HFFc6 (cell line): ENCODE results near the gene SCIN. TPM values are rescaled to one million over a fixed set of nuclear protein-coding genes. Genes with fewer than 3 reads are reported as not detected.

Experiments used
- DNase-seq: peaks from one replicate; pipeline ENCODE4 v3.0.0-alpha.2; 2018
- H3K27ac Mint-ChIP-seq: 2 replicates; pipeline ENCODE4 v1.8.0; 2020; ENCODE audit warnings: mild to moderate bottlenecking, mixed read lengths
- H3K27me3 Mint-ChIP-seq: 2 replicates; pipeline ENCODE4 v1.8.0; 2021; ENCODE audit warnings: mild to moderate bottlenecking, moderate library complexity, mixed read lengths; ENCODE audit not compliant: insufficient read depth
- H3K36me3 Mint-ChIP-seq: 2 replicates; pipeline ENCODE4 v1.8.0; 2021; ENCODE audit warnings: low read depth, mixed read lengths
- H3K4me1 Mint-ChIP-seq: 2 replicates; pipeline ENCODE4 v1.8.0; 2020; ENCODE audit warnings: low read depth, mixed read lengths
- H3K4me3 Mint-ChIP-seq: 2 replicates; pipeline ENCODE4 v1.8.0; 2020; ENCODE audit warnings: mild to moderate bottlenecking, moderate library complexity, mixed read lengths
- H3K9me3 Mint-ChIP-seq: 2 replicates; pipeline ENCODE4 v1.8.0; 2020; ENCODE audit warnings: mild to moderate bottlenecking, mixed read lengths
- CTCF ChIP-seq: fragments of 200-600 bp; sonication (generic); IDR thresholded peaks from 2 replicates; pipeline ENCODE4 v1.5.0; 2021; ENCODE audit warnings: antibody characterized with exemption, mild to moderate bottlenecking
- total RNA-seq, 6 experiments: library from RNA; stranded (reverse); fragmentation: NEBNext Ultra II Directional; extraction: Animal tissue kit (Norgen Biotek cat#: 25700); gene quantifications; 2 replicates in 1 of 6; 3 replicates in 5 of 6; pipeline ENCODE4 v1.2.3, GENCODE V29; 2021

The SCIN gene
- total RNA-seq, 6 experiments from 2014 or later: 0.92 to 50.8 (median 47.4) TPM

GRCh38 chr7:12570168-12570533 is 369 bp upstream of the SCIN start:
- Mint-ChIP-seq H3K36me3 (no peaks in the 10 kb centered on the region; the same call in 1 of the 2 replicates), H3K27me3 (peaks cover 1% of the 10 kb centered on the region; the same call in 1 of the 2 replicates), H3K4me1 (peaks cover 49% of the 10 kb centered on the region), H3K27ac (peak overlapping the region; percentile 72; the same call in 1 of the 2 replicates), H3K9me3 (no peaks in the 10 kb centered on the region), H3K4me3 (peak overlapping the region; percentile 87)
- DNase-seq: no peak
- no peak for TF ChIP-seq CTCF

GRCh38 chr7:12571691-12572090 is 1.2 kb downstream of the SCIN start:
- no peak for DNase-seq
- Mint-ChIP-seq H3K4me1 (peaks cover 50% of the 10 kb centered on the region), H3K9me3 (no peaks in the 10 kb centered on the region), H3K27ac (peak overlapping the region; percentile 41; the same call in 1 of the 2 replicates), H3K36me3 (no peaks in the 10 kb centered on the region), H3K4me3 (peak overlapping the region; percentile 87; the same call in 1 of the 2 replicates), H3K27me3 (no peaks in the 10 kb centered on the region; the same call in 1 of the 2 replicates)
- TF ChIP-seq CTCF: no peak

- DNase-seq: no peak
- Mint-ChIP-seq H3K27me3 (no peaks in the 10 kb centered on the region; the same call in 1 of the 2 replicates), H3K4me1 (peaks cover 37% of the 10 kb centered on the region), H3K27ac (peak overlapping the region; percentile 65; the same call in 1 of the 2 replicates), H3K9me3 (no peaks in the 10 kb centered on the region), H3K36me3 (no peaks in the 10 kb centered on the region), H3K4me3 (peak overlapping the region; percentile 81)
- no peak for TF ChIP-seq CTCF
These were observed 2.5 kb downstream of the SCIN start for GRCh38 chr7:12572941-12573575.

- Mint-ChIP-seq H3K9me3 (no peaks in the 10 kb centered on the region), H3K36me3 (no peaks in the 10 kb centered on the region), H3K4me1 (peaks cover 39% of the 10 kb centered on the region), H3K27me3 (peaks cover 3% of the 10 kb centered on the region), H3K4me3 (no peak overlapping the region; the same call in 1 of the 2 replicates), H3K27ac (no peak overlapping the region)
- no peak for DNase-seq
- TF ChIP-seq CTCF: no peak
These were observed 3.4 kb downstream of the SCIN start for GRCh38 chr7:12573885-12574284.

- Mint-ChIP-seq H3K27ac (no peak overlapping the region), H3K27me3 (peaks cover 3% of the 10 kb centered on the region), H3K4me3 (no peak overlapping the region), H3K9me3 (no peaks in the 10 kb centered on the region), H3K4me1 (peaks cover 56% of the 10 kb centered on the region), H3K36me3 (no peaks in the 10 kb centered on the region)
- TF ChIP-seq CTCF: no peak
- no peak for DNase-seq
These were observed 8.6 kb downstream of the SCIN start for GRCh38 chr7:12578930-12579640.
